ENCODE results near the gene RBM17. TPM values are rescaled to one million over a fixed set of nuclear protein-coding genes. Genes with fewer than 3 reads are reported as not detected.

Gene RBM17
- total RNA-seq, 2 donors from 2014 or later, result 40.5 to 59.2 TPM

GRCh38 chr10:6047847-6048246, 41.0 kb upstream of the RBM17 start:
- Histone ChIP-seq H3K4me3 (no peak overlapping the region), H3K9me3 (no peaks in the 10 kb centered on the region), H3K4me1 (replicated peaks) (no peaks in the 10 kb centered on the region), H3K27me3 (replicated peaks; ENCODE audit: insufficient read depth) (no peaks in the 10 kb centered on the region), H3K36me3 (no peaks in the 10 kb centered on the region), H3K27ac (no peak overlapping the region)
- no peak for DNase-seq (ENCODE audit: low spot score)
- TF ChIP-seq POLR2A (IDR thresholded peaks at IDR 0.05) (no peak), CTCF (IDR thresholded peaks at IDR 0.05) (no peak), POLR2AphosphoS5 (IDR thresholded peaks at IDR 0.05) (no peak)
- intact Hi-C loops (cut with DNase I), result loop anchor here (5.0 kb wide), 1 partner anchor 36 kb away; no protein-coding TSS in a partner anchor
- 90% methylated on average over 7 of the region's 7 CpGs for WGBS

- WGBS, result 93% methylated on average over 7 of the region's 7 CpGs
- H3K27me3 ChIP-seq (replicated peaks; ENCODE audit: insufficient read depth), result no peaks in the 10 kb centered on the region
- DNase-seq (ENCODE audit: low spot score), result no peak
- H3K4me3 ChIP-seq, result no peak overlapping the region
- intact Hi-C loops (cut with DNase I), result loop anchor here (5.0 kb wide), 1 partner anchor 36 kb away; no protein-coding TSS in a partner anchor
- H3K27ac ChIP-seq, result no peak overlapping the region
- H3K9me3 ChIP-seq, result no peaks in the 10 kb centered on the region
- no peak for TF ChIP-seq CTCF (IDR thresholded peaks at IDR 0.05)
- TF ChIP-seq POLR2AphosphoS5 (IDR thresholded peaks at IDR 0.05), result no peak
- TF ChIP-seq POLR2A (IDR thresholded peaks at IDR 0.05), result no peak
- H3K36me3 ChIP-seq, result no peaks in the 10 kb centered on the region
- no peaks in the 10 kb centered on the region for H3K4me1 ChIP-seq (replicated peaks)
Observed at GRCh38 chr10:6048281-6049030, 40.4 kb upstream of the RBM17 start.

- no peak for DNase-seq (ENCODE audit: low spot score)
- no peak for TF ChIP-seq CTCF (IDR thresholded peaks at IDR 0.05)
- TF ChIP-seq POLR2A (IDR thresholded peaks at IDR 0.05), result no peak
- TF ChIP-seq POLR2AphosphoS5 (IDR thresholded peaks at IDR 0.05), result no peak
- H3K27me3 ChIP-seq (replicated peaks; ENCODE audit: insufficient read depth), result no peaks in the 10 kb centered on the region
- no peaks in the 10 kb centered on the region for H3K36me3 ChIP-seq
- no peaks in the 10 kb centered on the region for H3K9me3 ChIP-seq
- H3K4me1 ChIP-seq (replicated peaks), result no peaks in the 10 kb centered on the region
- 85% methylated on average over 2 of the region's 2 CpGs for WGBS
- H3K27ac ChIP-seq, result no peak overlapping the region
- intact Hi-C loops (cut with DNase I), result loop anchor here (5.0 kb wide), 1 partner anchor 37 kb away; no protein-coding TSS in a partner anchor
- no peak overlapping the region for H3K4me3 ChIP-seq
Observed at GRCh38 chr10:6049031-6049400, 39.8 kb upstream of the RBM17 start.

- Histone ChIP-seq H3K27ac (peak overlapping the region; percentile 53 to 63), H3K4me1 (replicated peaks) (no peaks in the 10 kb centered on the region), H3K36me3 (no peaks in the 10 kb centered on the region), H3K4me3 (peak overlapping the region; percentile 16 to 25), H3K9me3 (no peaks in the 10 kb centered on the region), H3K27me3 (replicated peaks; ENCODE audit: insufficient read depth) (no peaks in the 10 kb centered on the region)
- TF ChIP-seq POLR2A (IDR thresholded peaks at IDR 0.05) (no peak), POLR2AphosphoS5 (IDR thresholded peaks at IDR 0.05) (peak; percentile 40), CTCF (IDR thresholded peaks at IDR 0.05) (peak; percentile 13 to 47 (median 36))
- intact Hi-C loops (cut with DNase I), result no loop called here
- 14% methylated on average over 18 of the region's 18 CpGs for WGBS
- DNase-seq (ENCODE audit: low spot score), result peak; percentile 61
Observed at GRCh38 chr10:6050801-6051445, 37.9 kb upstream of the RBM17 start.
